ENCODE measurements around the gene MOSMO.

Gene MOSMO

GRCh38 chr16:22132801-22133200 is 124.9 kb downstream of the MOSMO start:
- Histone ChIP-seq H3K4me1 (ENCODE audit: control insufficient read depth, insufficient read depth, low read length) (no peaks in the 10 kb centered on the region), H3K4me3 (ENCODE audit: low read length) (no peak overlapping the region), H3K36me3 (ENCODE audit: control insufficient read depth, insufficient read depth, low read length) (no peaks in the 10 kb centered on the region), H3K27me3 (ENCODE audit: control insufficient read depth, insufficient read depth, low read length) (no peaks in the 10 kb centered on the region), H3K9me3 (ENCODE audit: control insufficient read depth, low read length) (no peaks in the 10 kb centered on the region), H3K9ac (ENCODE audit: low read length) (no peak overlapping the region)
